ENCODE data around the gene PRDM4. TPM values are rescaled to one million over a fixed set of nuclear protein-coding genes. Genes with fewer than 3 reads are reported as not detected.
A peak's percentile ranks its signal among the peaks of the same experiment; 100 is the strongest.

Gene PRDM4
- 10 to 100 TPM; 13.8 to 21.0 (median 19.2) TPM for total RNA-seq

GRCh38 chr12:107760809-107761501 is at the start of gene PRDM4:
TSS of gene PRDM4 (minus strand) at chr12:107761137. CDS start at chr12:107760515, 622 bp downstream.
- intact Hi-C loops (cut with DNase I; ENCODE audit: low total_unique reads) (loop anchor here (1.0 to 5.0 kb wide), 2 partner anchors 76 to 751 kb away; partner anchors contain the start of gene PWP1), in situ Hi-C loops (cut with MboI; ENCODE audit: low sequenced_read_pairs in 4 of 4) (no loop called here)
- peak within 1 kb of the TSS; percentile 73 to 93 (median 82) for H3K4me3 ChIP-seq
- H3K27ac ChIP-seq: peak within 1 kb of the TSS; percentile 61 to 75 (median 67)
- peaks cover 26 to 30% of the 10 kb centered on the region in 2 donors for H3K4me1 ChIP-seq
- H3K9me3 ChIP-seq: no peaks in the 10 kb centered on the region
- DNase-seq (peak; percentile 87 to 91), ATAC-seq (peak; percentile 95)
- TF ChIP-seq POLR2A (IDR thresholded peaks at IDR 0.05): peak; percentile 86 to 89
- TF ChIP-seq CTCF (IDR thresholded peaks at IDR 0.05 in 4 of 5, conservative IDR thresholded peaks at IDR 0.05 in 1 of 5): peak in 4 of 5 experiments; percentile 33 to 60 (median 44)
- H3K27me3 ChIP-seq: no peaks in the 10 kb centered on the region
- H3K36me3 ChIP-seq: peaks cover 0 to 15% of the 10 kb centered on the region in 2 donors

- no peak for TF ChIP-seq CTCF (IDR thresholded peaks at IDR 0.05 in 4 of 5, conservative IDR thresholded peaks at IDR 0.05 in 1 of 5)
- TF ChIP-seq POLR2A (IDR thresholded peaks at IDR 0.05): no peak
- Histone ChIP-seq H3K9me3 (no peaks in the 10 kb centered on the region), H3K4me1 (no peaks in the 10 kb centered on the region), H3K27me3 (no peaks in the 10 kb centered on the region), H3K36me3 (no peaks in the 10 kb centered on the region), H3K4me3 (no peak overlapping the region), H3K27ac (no peak overlapping the region)
- in situ Hi-C loops (cut with MboI; ENCODE audit: low sequenced_read_pairs in 4 of 4): no loop called here
- intact Hi-C loops (cut with DNase I; ENCODE audit: low total_unique reads): no loop called here
- no peak for DNase-seq
- ATAC-seq: no peak
Measured at GRCh38 chr12:107807471-107808150, 46.7 kb upstream of the PRDM4 start.

- no peak for DNase-seq
- no peak for ATAC-seq
- H3K4me3 ChIP-seq: no peak overlapping the region
- TF ChIP-seq POLR2A (IDR thresholded peaks at IDR 0.05) (no peak), CTCF (IDR thresholded peaks at IDR 0.05 in 4 of 5, conservative IDR thresholded peaks at IDR 0.05 in 1 of 5) (no peak)
- intact Hi-C loops (cut with DNase I; ENCODE audit: low total_unique reads): no loop called here
- no peak overlapping the region for H3K27ac ChIP-seq
- H3K36me3 ChIP-seq: no peaks in the 10 kb centered on the region
- no peaks in the 10 kb centered on the region for H3K27me3 ChIP-seq
- H3K9me3 ChIP-seq: no peaks in the 10 kb centered on the region
- no peaks in the 10 kb centered on the region for H3K4me1 ChIP-seq
- in situ Hi-C loops (cut with MboI; ENCODE audit: low sequenced_read_pairs in 4 of 4): no loop called here
Measured at GRCh38 chr12:107805488-107806180, 44.7 kb upstream of the PRDM4 start.

GRCh38 chr12:107803092-107803491 is 42.2 kb upstream of the PRDM4 start:
- ATAC-seq (no peak), DNase-seq (no peak)
- H3K27me3 ChIP-seq: no peaks in the 10 kb centered on the region
- intact Hi-C loops (cut with DNase I; ENCODE audit: low total_unique reads) (no loop called here), in situ Hi-C loops (cut with MboI; ENCODE audit: low sequenced_read_pairs in 4 of 4) (no loop called here)
- no peaks in the 10 kb centered on the region for H3K4me1 ChIP-seq
- no peaks in the 10 kb centered on the region for H3K36me3 ChIP-seq
- no peak for TF ChIP-seq CTCF (IDR thresholded peaks at IDR 0.05 in 4 of 5, conservative IDR thresholded peaks at IDR 0.05 in 1 of 5)
- no peak for TF ChIP-seq POLR2A (IDR thresholded peaks at IDR 0.05)
- no peak overlapping the region for H3K27ac ChIP-seq
- H3K9me3 ChIP-seq: no peaks in the 10 kb centered on the region
- no peak overlapping the region for H3K4me3 ChIP-seq
